ENCODE data around the gene ROBO2.

GRCh38 chr3:77446761-77447160, 406.9 kb downstream of the ROBO2 start:
- no peak for TF ChIP-seq YY1 (IDR thresholded peaks at IDR 0.05; ENCODE audit: low read depth)
- no peak for TF ChIP-seq IRF3 (IDR thresholded peaks at IDR 0.05; ENCODE audit: low read depth, low read length)
- no peak for TF ChIP-seq CTCF (IDR thresholded peaks at IDR 0.05)
- no peak for TF ChIP-seq MXI1 (IDR thresholded peaks at IDR 0.05; ENCODE audit: low read depth, low read length)
- no peak for TF ChIP-seq FOXJ3 (CRISPR knock-in tag; IDR thresholded peaks at IDR 0.05)
- no peak for TF ChIP-seq ZBTB33 (IDR thresholded peaks at IDR 0.05; ENCODE audit: borderline replicate concordance, low read depth)
- no peak for TF ChIP-seq EP300 (IDR thresholded peaks at IDR 0.05; ENCODE audit: borderline replicate concordance in 1 of 2, low read depth in 1 of 2, low read length in 1 of 2)
- no peak for TF ChIP-seq MAX (IDR thresholded peaks at IDR 0.05; ENCODE audit: low read depth)
- TF ChIP-seq TAF1 (IDR thresholded peaks at IDR 0.05; ENCODE audit: borderline replicate concordance, low read depth, low read length), result no peak
- TF ChIP-seq POLR2AphosphoS5 (IDR thresholded peaks at IDR 0.05; ENCODE audit: low read depth, low read length), result no peak

Data from SK-N-SH (cell line).